ENCODE data around the gene MAN2A2.

DNA sequence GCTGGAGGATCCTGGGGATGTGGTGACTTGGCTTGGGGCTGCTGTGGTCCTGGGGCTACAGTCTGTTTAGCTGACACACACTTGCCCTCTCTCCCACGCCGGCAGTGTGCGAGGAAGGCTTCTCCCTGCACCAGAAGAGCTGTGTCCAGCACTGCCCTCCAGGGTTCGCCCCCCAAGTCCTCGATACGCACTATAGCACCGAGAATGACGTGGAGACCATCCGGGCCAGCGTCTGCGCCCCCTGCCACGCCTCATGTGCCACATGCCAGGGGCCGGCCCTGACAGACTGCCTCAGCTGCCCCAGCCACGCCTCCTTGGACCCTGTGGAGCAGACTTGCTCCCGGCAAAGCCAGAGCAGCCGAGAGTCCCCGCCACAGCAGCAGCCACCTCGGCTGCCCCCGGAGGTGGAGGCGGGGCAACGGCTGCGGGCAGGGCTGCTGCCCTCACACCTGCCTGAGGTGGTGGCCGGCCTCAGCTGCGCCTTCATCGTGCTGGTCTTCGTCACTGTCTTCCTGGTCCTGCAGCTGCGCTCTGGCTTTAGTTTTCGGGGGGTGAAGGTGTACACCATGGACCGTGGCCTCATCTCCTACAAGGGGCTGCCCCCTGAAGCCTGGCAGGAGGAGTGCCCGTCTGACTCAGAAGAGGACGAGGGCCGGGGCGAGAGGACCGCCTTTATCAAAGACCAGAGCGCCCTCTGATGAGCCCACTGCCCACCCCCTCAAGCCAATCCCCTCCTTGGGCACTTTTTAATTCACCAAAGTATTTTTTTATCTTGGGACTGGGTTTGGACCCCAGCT is 21.7 kb upstream of the MAN2A2 start:
- TF ChIP-seq POLR2A (IDR thresholded peaks at IDR 0.05): no peak
- TF ChIP-seq, protein P1, sequence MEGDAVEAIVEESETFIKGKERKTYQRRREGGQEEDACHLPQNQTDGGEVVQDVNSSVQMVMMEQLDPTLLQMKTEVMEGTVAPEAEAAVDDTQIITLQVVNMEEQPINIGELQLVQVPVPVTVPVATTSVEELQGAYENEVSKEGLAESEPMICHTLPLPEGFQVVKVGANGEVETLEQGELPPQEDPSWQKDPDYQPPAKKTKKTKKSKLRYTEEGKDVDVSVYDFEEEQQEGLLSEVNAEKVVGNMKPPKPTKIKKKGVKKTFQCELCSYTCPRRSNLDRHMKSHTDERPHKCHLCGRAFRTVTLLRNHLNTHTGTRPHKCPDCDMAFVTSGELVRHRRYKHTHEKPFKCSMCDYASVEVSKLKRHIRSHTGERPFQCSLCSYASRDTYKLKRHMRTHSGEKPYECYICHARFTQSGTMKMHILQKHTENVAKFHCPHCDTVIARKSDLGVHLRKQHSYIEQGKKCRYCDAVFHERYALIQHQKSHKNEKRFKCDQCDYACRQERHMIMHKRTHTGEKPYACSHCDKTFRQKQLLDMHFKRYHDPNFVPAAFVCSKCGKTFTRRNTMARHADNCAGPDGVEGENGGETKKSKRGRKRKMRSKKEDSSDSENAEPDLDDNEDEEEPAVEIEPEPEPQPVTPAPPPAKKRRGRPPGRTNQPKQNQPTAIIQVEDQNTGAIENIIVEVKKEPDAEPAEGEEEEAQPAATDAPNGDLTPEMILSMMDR (IDR thresholded peaks at IDR 0.05): no peak
- TF ChIP-seq POLR2AphosphoS5 (IDR thresholded peaks at IDR 0.05): no peak
- TF ChIP-seq EP300 (IDR thresholded peaks at IDR 0.05; ENCODE audit: low read depth): no peak
